AG04449 (cell line): ENCODE measurements around the gene CAPN5.
A peak's percentile ranks its signal among the peaks of the same experiment; 100 is the strongest.

Experiments used
- CTCF ChIA-PET: fragments of 350-600 bp; formaldehyde crosslinking; extraction: SDS; loops from one replicate; lab custom pipeline; 2021; ENCODE audit warnings: antibody characterized with exemption; lab: Yijun Ruan, JAX
- POLR2A ChIA-PET: fragments of 400-600, 350-600 bp; formaldehyde crosslinking; extraction: SDS; loops from one replicate; lab custom pipeline; 2020; ENCODE audit warnings: antibody characterized with exemption, inconsistent platforms; lab: Yijun Ruan, JAX
- DNase-seq: peaks from one replicate; pipeline ENCODE4 v3.0.0-alpha.2; 2010; ENCODE audit warnings: low read depth, low spot score
- H3K4me3 ChIP-seq: 2 replicates; pipeline ENCODE4 v1.5.1; 2011; ENCODE audit warnings: low read depth, mild to moderate bottlenecking, control low read depth, low read length
- TF ChIP-seq, protein P1 (sequence below): IDR thresholded peaks from one replicate; pipeline ENCODE4 v1.5.1; 2011; ENCODE audit warnings: mild to moderate bottlenecking, moderate library complexity, low read length, control low read depth, inconsistent platforms; ENCODE audit not compliant: insufficient read depth; ENCODE audit errors: missing control alignments

CAPN5 gene

GRCh38 chr11:77039491-77040400, 27.0 kb upstream of the CAPN5 start:
- ChIA-PET CTCF (interaction anchor here (0.7 to 5.5 kb wide), 26 partner anchors 9 to 509 kb away, joined by 3 to 37 read pairs (median 4); no protein-coding TSS in a partner anchor), POLR2A (no interaction called here)
- TF ChIP-seq, protein P1, sequence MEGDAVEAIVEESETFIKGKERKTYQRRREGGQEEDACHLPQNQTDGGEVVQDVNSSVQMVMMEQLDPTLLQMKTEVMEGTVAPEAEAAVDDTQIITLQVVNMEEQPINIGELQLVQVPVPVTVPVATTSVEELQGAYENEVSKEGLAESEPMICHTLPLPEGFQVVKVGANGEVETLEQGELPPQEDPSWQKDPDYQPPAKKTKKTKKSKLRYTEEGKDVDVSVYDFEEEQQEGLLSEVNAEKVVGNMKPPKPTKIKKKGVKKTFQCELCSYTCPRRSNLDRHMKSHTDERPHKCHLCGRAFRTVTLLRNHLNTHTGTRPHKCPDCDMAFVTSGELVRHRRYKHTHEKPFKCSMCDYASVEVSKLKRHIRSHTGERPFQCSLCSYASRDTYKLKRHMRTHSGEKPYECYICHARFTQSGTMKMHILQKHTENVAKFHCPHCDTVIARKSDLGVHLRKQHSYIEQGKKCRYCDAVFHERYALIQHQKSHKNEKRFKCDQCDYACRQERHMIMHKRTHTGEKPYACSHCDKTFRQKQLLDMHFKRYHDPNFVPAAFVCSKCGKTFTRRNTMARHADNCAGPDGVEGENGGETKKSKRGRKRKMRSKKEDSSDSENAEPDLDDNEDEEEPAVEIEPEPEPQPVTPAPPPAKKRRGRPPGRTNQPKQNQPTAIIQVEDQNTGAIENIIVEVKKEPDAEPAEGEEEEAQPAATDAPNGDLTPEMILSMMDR, result peak; percentile 69
- H3K4me3 ChIP-seq, result peak overlapping the region; percentile 49
- no peak for DNase-seq

DNA sequence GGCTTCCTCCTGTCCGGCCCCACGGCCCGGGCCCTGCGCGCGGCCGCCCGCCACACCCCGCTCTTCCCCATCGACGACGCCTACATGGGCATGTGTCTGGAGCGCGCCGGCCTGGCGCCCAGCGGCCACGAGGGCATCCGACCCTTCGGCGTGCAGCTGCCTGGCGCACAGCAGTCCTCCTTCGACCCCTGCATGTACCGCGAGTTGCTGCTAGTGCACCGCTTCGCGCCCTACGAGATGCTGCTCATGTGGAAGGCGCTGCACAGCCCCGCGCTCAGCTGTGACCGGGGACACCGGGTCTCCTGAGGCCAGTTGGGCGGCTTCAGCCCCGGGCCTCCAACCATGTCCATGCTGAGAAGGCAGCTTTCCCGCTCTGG, 26.4 kb upstream of the CAPN5 start:
- DNase-seq, result no peak
- TF ChIP-seq, protein P1, result no peak
- H3K4me3 ChIP-seq, result no peak overlapping the region
- CTCF ChIA-PET, result interaction anchor here (0.7 to 5.5 kb wide), 19 partner anchors 10 to 318 kb away, joined by 3 to 37 read pairs (median 5); no protein-coding TSS in a partner anchor
- POLR2A ChIA-PET, result no interaction called here

- TF ChIP-seq, protein P1, result no peak
- no peak overlapping the region for H3K4me3 ChIP-seq
- no peak for DNase-seq
- CTCF ChIA-PET, result interaction anchor here (0.8 to 5.5 kb wide), 8 partner anchors 11 to 318 kb away, joined by 3 to 37 read pairs (median 10); no protein-coding TSS in a partner anchor
- POLR2A ChIA-PET, result no interaction called here
These were observed 25.9 kb upstream of the CAPN5 start for GRCh38 chr11:77040889-77041288.

- no peak for DNase-seq
- TF ChIP-seq, protein P1, result no peak
- CTCF ChIA-PET, result interaction anchor here (0.8 to 5.5 kb wide), 5 partner anchors 10 to 308 kb away, joined by 3 to 37 read pairs (median 4); no protein-coding TSS in a partner anchor
- POLR2A ChIA-PET, result no interaction called here
- H3K4me3 ChIP-seq, result no peak overlapping the region
These were observed 24.6 kb upstream of the CAPN5 start for GRCh38 chr11:77042111-77042726.

DNA sequence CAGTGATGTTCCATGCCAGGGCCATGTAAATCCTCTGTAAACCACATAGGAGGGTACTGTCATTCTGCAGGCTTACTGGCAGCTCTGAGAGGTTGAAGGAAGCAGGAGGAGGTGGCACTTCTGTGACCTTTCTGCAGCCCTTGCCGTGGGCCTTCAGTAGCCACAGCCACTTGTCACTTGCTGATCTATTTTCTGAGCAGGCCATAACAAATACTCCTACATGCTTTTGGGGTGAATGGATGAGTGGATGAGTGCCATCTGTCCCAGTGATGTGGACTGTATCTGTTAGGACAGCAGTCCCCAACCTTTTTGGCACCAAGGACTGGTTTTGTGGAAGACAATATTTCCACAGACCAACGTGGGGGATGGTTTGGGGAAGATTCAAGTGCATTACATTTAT, 22.4 kb upstream of the CAPN5 start:
- TF ChIP-seq, protein P1, result no peak
- ChIA-PET CTCF (interaction anchor here (1.0 to 2.5 kb wide), 14 partner anchors 9 to 310 kb away, joined by 3 to 62 read pairs (median 10); partner anchors contain the start of gene B3GNT6), POLR2A (no interaction called here)
- DNase-seq, result no peak
- H3K4me3 ChIP-seq, result no peak overlapping the region
